GM19463 (cell line): ENCODE results near the gene MAP3K14.

ENCODE experiments used
- ATAC-seq: cut with Tn5 transposase; IDR thresholded peaks from one replicate; pipeline ENCODE4 v1.9.1; 2021; ENCODE audit warnings: mild to moderate bottlenecking, moderate library complexity; ENCODE audit not compliant: unreplicated experiment

MAP3K14 gene

DNA sequence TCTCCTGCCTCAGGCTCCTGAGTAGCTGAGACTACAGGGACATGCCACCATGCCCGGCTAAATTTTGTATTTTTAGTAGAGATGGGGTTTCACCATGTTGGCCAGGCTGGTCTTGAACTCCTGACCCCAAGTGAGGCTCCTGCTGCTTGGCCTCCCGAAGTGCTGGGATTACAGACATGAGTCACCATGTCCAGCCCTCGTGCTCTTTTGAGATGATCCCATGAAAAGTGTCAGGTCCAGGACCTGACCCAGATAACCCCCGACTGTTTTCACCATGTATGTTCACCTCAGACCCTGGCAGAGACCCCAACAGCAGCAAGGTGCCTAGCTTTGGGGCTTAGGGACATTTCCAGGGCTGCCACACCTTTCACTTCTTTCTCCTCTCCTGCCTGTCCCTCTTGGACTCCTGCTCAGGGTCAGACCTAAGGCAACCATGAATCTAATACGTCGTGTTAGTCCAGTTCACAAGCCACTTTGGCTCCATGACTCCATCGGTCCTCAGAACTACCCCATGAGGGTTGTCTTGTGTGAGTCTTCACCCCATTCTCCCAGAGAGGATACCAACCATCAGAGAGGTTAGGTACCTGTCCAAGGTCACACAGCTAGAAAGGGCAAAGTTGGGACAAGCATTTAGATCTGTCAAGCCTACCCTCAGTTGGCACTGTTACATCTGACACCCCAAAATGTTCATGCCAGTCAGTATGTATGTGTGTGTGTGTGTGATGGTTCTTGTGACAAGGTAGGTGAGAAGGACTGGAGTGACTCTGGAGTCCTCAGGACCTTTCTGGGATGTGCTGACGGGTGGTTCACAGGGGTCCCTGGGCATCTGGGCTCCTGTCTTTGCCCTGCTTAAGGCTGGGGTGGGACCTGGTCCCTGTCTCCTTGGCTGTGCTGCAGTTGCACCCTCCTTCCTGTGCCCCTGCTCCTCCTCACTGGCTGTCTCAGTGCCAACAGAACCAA lies 23.1 kb upstream of the MAP3K14 start:
- ATAC-seq = no peak

DNA sequence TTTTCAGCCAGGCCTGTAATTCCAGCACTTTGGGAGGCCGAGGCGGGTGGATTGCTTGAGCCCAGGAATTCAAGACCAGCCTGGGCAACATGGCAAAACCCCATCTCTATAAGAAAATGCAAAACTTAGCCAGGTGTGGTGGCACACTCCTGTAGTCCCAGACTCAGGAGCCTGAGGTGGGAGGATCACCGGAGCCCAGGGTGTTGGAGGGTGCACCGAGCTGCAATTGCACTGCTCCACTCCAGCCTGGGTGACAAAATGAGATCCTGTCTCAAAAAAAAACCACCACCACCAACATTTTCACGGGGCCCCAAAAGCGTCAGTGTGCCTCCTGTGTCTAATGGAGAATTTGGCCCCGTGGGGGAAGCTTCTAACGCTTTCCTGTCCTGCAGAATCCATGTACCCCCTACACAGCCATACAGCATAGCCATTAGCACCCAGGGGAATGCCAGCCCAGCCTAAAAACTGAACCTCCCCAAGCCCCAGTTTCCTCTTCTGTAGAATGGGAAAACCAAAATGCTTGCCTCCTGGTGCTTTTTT lies 22.2 kb upstream of the MAP3K14 start:
- no peak for ATAC-seq

DNA sequence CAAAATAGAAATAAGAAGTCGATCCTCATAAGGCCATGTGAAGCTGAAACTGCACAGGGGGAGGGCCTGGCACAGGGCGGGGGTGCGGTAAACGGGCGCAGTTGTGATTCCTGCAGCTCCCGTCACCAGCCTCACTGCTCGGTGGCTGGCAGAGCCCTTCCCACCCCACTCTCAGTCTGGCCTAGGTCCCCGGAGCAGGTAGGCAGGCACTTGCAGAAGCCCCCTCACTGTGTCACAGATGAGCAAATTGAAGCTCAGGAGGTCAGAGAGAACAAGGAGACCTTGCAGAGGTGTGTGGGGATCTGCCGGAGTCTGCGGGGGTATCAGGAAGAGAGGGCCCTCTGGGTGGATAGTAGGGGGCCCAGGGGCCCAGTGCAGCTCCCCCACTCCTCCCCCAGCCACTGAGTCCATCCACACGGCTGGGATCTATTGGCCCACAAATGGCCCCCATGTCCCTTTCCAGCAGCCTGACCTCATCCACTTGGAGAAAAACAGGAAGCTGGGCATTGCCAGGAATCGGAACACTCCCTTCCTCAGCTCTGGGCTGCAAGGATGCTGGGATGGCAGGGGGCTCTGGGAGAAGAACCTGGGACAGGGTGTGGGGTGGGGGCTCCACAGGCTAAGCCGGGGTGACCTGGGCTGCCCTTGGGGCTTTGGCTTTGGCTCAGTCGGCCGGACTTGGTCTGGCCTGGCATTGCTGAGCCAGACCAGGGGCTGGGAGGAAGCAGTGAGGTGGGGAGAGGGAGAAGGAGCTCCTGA lies 21.4 kb upstream of the MAP3K14 start:
- no peak for ATAC-seq

DNA sequence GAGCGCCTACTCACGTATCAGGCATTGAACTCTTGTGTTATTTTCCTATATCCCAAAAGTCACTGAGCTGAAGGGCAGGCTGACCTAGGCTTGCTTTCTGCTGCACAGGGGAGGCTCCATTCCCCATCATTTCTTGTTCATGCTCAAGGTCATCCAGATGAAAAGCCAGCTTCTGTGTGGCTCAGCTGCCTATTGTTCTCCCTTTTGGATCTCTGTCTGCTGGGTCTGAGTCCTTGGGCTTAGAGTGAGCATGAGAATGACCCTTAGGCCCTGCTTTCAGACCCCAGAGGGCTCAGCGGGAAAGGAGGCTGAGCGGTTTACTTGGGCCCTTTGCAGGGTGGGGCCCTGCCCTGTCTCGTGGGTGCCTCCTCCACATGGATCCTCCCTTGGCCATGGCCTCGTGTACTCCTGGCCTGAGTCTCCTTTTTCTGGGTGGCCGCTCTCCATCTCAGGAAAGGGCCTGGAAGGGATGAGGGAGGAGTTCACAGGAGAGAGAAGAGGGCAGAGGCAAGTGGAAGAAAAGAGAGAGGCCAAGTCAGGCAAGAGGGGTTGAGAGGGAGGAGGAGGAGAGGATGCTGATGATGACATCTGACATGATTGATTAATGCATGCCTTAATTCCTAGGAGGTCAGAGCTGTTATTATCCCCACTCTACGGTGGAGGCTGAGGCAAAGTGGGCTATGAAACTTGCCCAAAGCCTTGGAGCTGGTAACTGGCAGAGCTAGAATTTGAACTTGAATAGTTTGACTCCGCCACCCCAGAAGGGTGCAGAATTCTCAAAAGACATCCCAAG lies 19.8 kb upstream of the MAP3K14 start:
- no peak for ATAC-seq

DNA sequence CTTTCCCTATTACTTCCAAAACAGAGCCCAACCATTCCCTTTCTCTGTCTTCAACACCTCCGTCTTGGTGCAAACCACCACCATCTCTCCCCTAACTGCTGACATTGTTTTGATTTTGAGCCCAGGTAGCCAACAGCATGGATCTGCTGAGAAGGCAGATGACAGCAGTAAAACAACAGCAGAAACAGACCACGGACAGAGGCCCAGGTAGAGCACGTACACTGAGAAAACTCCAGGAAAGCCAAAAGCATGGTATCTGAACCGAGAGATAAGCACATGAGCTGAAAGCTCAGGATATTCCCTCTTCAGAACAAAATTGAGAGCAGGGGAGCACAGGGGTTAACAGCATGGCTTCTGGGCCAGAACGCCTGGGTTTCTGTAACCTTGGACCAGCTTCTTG lies 18.9 kb upstream of the MAP3K14 start:
- ATAC-seq = no peak

DNA sequence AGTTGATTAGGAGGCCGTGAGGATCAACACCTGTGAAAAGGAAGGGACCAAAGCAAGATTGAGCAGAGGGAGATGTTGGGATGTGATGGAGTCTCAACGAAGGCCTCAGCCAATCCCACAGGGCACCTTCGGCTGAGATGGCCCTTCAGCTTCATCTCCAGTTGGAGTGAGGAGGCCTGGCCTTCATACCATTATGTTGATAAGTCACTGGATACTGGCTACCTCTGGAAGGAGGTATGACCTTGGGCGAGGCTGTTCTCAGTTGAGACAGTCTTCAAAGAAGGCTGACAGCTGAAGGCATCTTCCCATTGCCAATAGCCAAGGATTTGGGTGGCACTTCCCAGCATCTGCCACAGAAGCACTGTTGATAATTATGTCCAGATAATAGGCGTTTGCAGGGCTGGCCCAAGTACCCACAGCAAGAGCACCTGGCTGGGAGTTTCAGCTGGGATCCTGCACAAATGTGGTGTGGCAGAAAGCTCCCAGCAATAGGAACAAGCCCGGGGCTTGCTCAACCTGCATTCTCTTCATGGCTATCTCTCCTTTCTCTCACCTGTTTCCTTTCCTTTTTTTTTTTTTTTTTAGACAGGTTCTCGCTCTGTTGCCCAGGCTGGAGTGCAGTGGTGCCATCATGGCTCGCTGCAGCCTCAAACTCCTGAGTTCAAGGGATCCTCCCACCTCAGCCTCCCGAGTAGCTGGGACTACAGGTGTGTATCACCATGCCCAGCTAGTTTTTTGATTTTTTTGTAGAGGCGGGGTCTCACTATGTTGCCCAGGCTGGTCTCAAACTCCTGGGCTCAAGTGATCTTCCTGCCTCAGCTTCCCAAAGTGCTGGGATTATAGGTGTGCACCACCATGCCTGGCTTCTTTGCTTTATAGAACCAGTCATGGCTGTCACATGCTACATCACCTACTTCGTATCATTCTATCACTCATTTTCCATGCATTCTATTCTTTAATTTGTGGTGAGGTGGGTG lies 18.2 kb upstream of the MAP3K14 start:
- no peak for ATAC-seq

DNA sequence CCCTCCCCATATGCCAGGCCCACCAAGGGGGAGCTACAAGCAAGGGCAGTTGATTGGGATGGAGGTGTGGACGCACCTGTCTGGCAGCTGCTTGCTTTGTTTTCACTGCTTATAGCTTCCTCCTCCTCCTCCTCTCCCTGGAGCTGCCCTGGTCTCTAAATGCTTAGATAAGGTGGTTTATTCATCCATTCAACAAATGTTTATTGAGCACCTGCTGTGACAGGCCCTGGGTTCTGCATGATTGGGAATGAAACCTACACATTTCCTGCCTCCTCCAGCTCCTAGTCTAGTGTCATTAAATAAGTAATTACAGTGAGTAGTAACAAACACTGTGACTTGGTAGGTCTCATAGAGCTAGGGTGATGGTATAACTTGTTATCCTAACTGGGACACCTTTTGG lies 17.4 kb upstream of the MAP3K14 start:
- ATAC-seq = no peak

DNA sequence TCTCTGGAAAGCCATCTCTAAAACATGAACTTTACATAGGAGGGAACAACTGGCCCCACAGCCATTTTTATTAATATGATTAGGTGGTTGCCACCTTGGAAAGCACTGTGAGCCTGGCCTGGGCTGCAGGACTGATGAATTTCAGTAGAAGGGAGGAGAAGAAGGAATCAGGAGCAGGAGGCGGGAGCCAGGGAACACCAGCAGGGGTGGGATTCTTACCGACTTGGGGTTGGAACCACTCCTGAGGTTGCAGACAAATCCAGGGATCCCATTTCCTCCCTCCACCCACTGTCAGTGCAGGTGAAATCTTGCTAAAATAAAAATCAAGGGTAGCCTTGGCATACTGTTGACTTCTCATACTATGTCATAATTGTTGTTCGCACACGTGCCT lies 16.9 kb upstream of the MAP3K14 start:
- ATAC-seq = no peak

DNA sequence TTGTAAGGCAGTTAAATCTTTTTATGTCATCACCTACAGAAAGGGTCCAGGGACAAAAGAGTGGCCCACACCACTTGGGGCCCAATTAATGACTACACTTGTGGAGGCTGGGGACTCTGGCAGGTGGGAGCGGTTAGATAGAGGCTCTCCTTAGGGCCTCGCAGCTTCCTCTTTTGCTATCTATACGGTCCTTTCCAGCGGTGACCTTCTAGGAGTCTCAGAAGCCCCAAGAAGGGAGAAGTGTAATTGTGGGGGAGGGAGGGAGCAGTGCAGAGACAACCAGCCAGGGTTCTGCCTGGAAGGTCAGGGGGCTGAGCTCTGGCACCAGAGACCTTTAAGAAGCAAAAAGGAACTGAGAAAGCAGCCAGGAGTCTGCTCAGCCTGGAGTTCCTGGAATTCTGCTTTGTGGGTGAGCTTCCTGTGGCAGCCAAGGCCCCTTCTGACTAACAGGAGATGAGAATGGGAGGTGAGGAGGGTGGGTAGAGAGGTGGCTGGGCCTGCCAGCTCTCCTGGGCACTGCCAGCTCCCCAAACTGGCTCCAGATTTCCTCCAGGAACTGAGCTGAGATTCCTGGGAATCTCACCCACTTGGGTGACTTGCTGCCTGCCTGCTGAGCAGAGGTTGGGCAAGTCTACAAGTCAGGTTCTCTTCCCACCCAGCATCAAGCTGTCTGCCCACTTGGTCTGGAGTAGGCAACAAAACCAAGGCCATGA lies 16.3 kb upstream of the MAP3K14 start:
- no peak for ATAC-seq

DNA sequence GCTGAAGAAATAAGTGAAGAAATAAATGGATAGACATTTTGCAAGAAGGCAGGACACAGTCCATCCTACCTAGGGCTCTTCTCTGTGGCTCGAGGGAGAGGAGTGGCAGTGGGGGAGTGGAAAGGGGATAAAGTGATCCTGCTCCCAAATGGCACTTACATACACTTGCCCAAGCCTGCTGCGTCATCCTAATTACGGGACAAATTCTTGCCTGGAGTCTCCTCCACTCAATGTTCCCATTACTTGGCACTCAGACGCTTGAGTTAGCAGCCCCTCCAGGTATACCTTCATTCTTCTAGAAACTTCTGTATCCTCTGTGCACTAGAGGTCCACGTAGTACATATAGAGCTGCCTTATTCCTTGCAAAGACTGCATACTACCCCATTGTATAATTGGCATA lies 15.7 kb upstream of the MAP3K14 start:
- ATAC-seq = no peak

DNA sequence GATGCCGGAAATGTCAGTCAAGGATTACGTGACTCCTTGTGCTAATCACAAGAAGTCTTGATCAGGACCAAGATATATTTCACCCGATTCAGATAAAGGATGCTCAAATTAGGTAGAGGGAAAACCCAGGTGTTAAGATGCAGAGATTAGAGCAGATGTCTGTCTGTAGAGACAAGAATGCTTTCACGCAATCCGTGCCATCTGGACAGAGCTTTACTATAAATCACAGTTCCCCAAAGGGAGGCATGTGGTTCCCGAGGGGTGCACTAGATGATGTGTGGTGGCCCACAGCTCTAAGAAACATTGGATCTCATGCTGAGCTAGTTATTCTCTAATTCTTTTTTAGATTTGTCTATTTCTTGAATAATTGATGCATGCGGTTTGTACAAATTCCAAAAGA lies 9.8 kb upstream of the MAP3K14 start:
- no peak for ATAC-seq

DNA sequence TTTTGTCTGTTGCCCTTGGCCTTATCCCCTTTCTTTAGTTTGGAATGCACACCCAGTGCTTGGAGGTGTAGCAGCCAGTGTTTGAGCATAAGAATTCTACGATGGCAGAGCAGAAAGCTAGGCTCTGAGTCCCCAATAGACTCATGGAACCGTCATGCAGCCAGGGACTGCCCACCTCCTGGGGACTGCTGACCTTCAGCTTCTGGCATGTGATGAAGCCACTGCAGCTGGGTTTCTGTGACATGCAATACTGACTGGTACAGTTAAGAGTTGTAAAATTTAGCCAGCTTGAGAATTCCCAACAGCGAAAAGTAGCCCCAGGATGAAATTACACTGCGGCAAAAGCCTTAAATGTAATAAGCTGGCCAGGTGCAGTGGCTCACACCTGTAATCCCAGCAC lies 9.0 kb upstream of the MAP3K14 start:
- ATAC-seq = no peak

DNA sequence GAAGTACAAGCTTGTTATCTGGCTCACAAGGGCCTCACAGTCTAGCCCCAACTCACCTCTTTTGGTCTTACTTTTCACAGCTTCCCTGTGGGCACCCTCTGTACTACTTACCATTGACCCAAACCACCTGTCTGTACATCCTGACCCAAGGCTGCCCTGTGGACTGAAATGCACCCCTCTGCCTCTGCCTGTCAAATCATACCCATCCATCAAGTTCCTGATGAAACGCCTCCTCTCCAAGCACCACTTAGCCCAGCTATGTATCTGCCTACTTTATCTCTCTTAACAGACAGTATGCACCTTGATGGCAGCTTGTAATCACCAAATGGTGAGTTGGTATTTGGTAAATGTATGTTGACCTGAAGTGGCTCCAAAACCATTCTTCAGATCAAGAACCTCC lies 7.5 kb upstream of the MAP3K14 start:
- ATAC-seq = no peak

DNA sequence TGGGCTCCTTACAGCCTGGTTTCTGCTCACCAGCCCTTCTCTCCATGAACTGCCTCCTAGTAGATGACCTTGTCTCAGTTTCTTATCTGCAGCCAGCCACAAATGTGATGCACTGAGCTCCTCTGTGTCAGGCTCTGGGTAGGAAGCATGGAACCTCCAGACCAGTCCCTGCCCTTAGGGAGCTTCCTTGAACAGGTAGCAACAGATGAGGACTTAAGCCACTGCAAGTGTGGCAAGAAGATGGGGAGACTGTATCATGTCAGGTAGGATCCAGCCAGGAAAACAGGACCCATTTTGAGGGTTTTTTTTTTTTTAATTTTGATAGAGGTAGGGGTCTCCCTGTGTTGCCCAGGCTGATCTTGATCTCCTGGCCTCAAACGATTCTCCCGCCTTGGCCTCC lies 5.3 kb upstream of the MAP3K14 start:
- ATAC-seq = no peak

DNA sequence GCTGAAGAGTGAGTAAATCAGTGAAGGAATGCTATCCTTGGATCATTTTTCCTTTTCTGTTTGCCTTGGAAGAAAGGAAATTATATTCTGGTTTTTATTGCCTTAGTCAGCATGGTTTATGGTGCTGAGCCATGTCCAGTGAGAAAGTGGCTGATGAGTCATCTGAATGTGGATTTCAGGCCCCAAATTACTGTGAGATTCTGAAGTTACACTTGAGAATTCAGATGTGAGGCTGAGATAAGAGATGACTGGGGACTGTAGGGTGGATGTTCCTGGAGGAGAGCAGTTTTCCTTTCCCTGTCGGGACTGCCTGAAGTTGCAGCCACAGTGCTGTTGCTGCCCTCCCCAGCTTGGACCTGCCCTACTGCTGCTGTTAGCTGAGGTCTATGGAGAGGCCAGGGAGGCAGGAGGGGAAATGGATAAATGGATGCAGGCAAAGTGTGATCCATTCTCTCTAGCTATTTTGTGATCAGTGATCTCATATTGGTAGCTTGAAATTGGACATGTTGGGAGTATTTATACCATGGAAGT lies 4.2 kb upstream of the MAP3K14 start:
- no peak for ATAC-seq

DNA sequence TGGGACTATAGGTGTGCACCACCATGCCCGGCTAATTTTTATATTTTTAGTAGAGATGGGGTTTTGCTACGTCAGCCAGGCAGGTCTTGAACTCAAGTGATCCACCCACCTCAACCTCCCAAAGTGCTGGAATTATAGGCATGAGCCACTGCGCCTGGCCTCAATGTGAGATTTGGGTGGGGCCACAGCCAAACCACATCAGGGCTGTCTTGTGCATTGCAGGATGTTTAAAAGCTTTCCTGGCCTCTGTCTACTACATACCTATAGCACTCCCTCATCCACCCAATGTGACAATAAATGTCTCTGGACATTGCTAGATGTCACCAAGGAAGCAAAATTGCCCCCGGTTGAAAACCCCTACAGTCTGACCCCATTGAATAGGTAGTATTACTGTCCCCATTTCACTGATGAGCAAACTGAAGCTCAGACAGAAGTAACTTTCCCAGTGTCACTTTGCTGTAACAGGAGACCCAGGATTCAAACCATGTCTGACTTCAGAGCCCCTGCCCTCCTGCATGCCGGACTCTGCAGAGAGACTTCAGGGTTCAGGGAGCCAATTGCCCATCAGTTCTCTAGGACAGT lies 3.6 kb upstream of the MAP3K14 start:
- ATAC-seq = no peak

DNA sequence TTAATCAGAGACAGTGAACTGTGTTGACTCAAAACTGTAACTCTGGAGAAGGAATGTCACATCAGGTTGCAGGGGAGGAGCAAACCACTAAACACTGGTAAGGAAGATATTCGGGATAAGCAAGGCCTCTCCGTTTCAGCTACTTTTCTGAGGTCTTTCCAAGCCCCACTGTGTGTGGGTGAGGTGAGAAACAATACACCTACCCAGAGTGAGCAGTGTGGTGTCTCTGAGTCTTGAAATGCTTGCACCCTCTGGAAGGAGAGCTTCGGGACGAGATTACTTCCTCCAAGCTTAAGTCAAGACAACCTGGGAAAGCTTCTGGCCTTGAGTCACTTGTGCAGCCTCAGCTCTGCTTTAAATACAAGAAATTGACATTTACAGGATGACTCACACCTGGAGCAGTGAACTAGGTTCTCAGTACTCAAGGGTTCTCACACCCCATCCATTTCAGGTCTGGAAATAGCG lies 2.5 kb upstream of the MAP3K14 start:
- no peak for ATAC-seq

DNA sequence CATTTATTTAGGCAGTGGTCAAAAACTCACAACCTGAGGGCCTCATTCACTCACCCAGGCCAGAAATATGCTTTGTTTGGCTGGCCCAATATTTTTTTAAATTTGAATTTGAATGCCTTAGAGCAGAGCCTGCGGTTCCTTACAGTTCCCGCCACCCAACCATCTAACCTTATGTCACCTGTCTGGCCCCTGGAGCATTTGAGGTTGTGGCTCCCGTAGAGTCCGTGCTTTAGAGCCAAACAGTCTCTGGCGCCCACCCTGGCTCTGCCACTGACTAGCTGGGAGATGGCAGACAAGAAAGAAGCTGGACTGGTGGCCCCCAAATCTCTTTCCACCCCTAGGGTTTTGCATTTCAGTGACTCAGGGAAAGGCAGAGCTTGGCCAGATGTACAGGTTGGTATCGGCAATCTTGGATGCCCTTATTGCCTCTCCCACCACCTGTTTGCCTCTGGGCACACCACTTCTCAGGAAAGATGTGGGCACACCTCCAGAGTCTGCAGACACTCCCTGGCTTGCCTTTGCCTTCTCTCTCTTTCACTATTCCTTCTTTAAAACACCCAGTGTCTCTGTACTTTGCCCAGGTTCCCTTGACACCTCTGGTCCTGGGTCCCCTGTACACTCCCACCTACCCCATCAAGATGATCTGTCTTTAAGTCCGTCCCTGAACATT lies 1.9 kb upstream of the MAP3K14 start:
- no peak for ATAC-seq
